Neural cell (in vitro differentiated cells): Measurements from ENCODE around the gene AGAP3.

Experiments
- EZH2 ChIP-seq: fragments of 200-600, 300-800 bp; shearing (Covaris generic), sonication (generic); IDR thresholded peaks from 2 replicates; pipeline ENCODE4 v1.6.1; 2014; ENCODE audit warnings: antibody characterized with exemption, low read length, borderline replicate concordance, mild to moderate bottlenecking; ENCODE audit not compliant: insufficient read depth, poor library complexity, severe bottlenecking
- POLR2AphosphoS5 ChIP-seq: IDR thresholded peaks from 2 replicates; pipeline ENCODE4 v1.6.1; 2012
- RAD21 ChIP-seq: fragments of 450-650 bp; conservative IDR thresholded peaks from 2 replicates; pipeline ENCODE4 v1.6.1; 2014; ENCODE audit warnings: antibody characterized with exemption, mild to moderate bottlenecking, moderate library complexity
- TAF1 ChIP-seq: IDR thresholded peaks from 2 replicates; pipeline ENCODE4 v1.6.1; 2012; ENCODE audit warnings: low read depth
- TF ChIP-seq, protein P1 (sequence below): fragments of 450-650 bp; IDR thresholded peaks from 2 replicates; pipeline ENCODE4 v1.5.1; 2014; ENCODE audit warnings: antibody characterized with exemption, mild to moderate bottlenecking, moderate library complexity; ENCODE audit not compliant: poor library complexity, severe bottlenecking
- TF ChIP-seq, protein P2 (sequence below): IDR thresholded peaks from 2 replicates; pipeline ENCODE4 v1.6.1; 2012; ENCODE audit warnings: borderline replicate concordance

DNA sequence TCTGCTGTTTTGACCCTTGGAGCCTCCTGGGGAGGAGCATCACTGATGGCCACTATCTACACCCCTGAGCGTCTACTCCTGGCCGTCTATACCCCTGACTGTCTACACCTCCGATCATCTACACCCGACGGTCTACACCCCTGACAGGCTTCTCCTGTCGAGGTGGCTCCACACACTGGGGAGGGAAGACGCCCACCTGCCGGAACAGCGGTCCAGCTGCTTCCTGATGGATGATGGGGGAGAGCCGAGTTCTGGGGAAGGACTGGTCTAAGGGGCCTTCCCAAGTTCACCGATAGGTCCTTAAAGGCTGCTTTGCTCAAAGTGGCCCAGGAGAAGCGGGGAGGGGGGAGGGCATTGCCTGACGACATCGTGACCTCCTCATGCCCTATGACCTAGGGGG lies 41.9 kb downstream of the AGAP3 start:
- TF ChIP-seq, protein P1, sequence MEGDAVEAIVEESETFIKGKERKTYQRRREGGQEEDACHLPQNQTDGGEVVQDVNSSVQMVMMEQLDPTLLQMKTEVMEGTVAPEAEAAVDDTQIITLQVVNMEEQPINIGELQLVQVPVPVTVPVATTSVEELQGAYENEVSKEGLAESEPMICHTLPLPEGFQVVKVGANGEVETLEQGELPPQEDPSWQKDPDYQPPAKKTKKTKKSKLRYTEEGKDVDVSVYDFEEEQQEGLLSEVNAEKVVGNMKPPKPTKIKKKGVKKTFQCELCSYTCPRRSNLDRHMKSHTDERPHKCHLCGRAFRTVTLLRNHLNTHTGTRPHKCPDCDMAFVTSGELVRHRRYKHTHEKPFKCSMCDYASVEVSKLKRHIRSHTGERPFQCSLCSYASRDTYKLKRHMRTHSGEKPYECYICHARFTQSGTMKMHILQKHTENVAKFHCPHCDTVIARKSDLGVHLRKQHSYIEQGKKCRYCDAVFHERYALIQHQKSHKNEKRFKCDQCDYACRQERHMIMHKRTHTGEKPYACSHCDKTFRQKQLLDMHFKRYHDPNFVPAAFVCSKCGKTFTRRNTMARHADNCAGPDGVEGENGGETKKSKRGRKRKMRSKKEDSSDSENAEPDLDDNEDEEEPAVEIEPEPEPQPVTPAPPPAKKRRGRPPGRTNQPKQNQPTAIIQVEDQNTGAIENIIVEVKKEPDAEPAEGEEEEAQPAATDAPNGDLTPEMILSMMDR: no peak
- TF ChIP-seq, protein P2, sequence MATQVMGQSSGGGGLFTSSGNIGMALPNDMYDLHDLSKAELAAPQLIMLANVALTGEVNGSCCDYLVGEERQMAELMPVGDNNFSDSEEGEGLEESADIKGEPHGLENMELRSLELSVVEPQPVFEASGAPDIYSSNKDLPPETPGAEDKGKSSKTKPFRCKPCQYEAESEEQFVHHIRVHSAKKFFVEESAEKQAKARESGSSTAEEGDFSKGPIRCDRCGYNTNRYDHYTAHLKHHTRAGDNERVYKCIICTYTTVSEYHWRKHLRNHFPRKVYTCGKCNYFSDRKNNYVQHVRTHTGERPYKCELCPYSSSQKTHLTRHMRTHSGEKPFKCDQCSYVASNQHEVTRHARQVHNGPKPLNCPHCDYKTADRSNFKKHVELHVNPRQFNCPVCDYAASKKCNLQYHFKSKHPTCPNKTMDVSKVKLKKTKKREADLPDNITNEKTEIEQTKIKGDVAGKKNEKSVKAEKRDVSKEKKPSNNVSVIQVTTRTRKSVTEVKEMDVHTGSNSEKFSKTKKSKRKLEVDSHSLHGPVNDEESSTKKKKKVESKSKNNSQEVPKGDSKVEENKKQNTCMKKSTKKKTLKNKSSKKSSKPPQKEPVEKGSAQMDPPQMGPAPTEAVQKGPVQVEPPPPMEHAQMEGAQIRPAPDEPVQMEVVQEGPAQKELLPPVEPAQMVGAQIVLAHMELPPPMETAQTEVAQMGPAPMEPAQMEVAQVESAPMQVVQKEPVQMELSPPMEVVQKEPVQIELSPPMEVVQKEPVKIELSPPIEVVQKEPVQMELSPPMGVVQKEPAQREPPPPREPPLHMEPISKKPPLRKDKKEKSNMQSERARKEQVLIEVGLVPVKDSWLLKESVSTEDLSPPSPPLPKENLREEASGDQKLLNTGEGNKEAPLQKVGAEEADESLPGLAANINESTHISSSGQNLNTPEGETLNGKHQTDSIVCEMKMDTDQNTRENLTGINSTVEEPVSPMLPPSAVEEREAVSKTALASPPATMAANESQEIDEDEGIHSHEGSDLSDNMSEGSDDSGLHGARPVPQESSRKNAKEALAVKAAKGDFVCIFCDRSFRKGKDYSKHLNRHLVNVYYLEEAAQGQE: no peak
- no peak for TF ChIP-seq TAF1
- TF ChIP-seq EZH2: no peak
- TF ChIP-seq RAD21: no peak
- no peak for TF ChIP-seq POLR2AphosphoS5
